Measurements from ENCODE around the gene HOXA5.

The HOXA5 gene

GRCh38 chr7:27132978-27133377 is 10.5 kb downstream of the HOXA5 start:
- no peak for DNase-seq

- no peak for DNase-seq
Observed at GRCh38 chr7:27132214-27132613, 11.3 kb downstream of the HOXA5 start.

- no peak for DNase-seq
Observed at GRCh38 chr7:27131390-27131819, 12.1 kb downstream of the HOXA5 start.

GRCh38 chr7:27130540-27131389 is 12.7 kb downstream of the HOXA5 start, which contains the start of gene HOXA4:
TSS of gene HOXA4 (minus strand) at chr7:27130757. CDS start at chr7:27130733, 24 bp downstream.
- DNase-seq = peak; percentile 83 to 94 (median 87)

- peak in 2 of 4 experiments; percentile 17 to 53 for DNase-seq
Observed at GRCh38 chr7:27129729-27130539, 13.5 kb downstream of the HOXA5 start.

- no peak for DNase-seq
Observed at GRCh38 chr7:27128776-27129728, 14.4 kb downstream of the HOXA5 start.

- no peak for DNase-seq
Observed at GRCh38 chr7:27128034-27128433, 15.4 kb downstream of the HOXA5 start.

- no peak for DNase-seq
Observed at GRCh38 chr7:27126596-27127327, 16.7 kb downstream of the HOXA5 start.

- DNase-seq = no peak
Observed at GRCh38 chr7:27125986-27126394, 17.5 kb downstream of the HOXA5 start.

- DNase-seq = no peak
Observed at GRCh38 chr7:27124902-27125689, 18.4 kb downstream of the HOXA5 start.

GRCh38 chr7:27124096-27124901 is 19.2 kb downstream of the HOXA5 start:
- DNase-seq = no peak

GRCh38 chr7:27123477-27124053 is 19.9 kb downstream of the HOXA5 start:
- DNase-seq = no peak

- no peak for DNase-seq
Observed at GRCh38 chr7:27123007-27123476, 20.4 kb downstream of the HOXA5 start.

- no peak for DNase-seq
Observed at GRCh38 chr7:27122077-27122910, 21.2 kb downstream of the HOXA5 start.

- no peak for DNase-seq
Observed at GRCh38 chr7:27121684-27122076, 21.8 kb downstream of the HOXA5 start.

- no peak for DNase-seq
Observed at GRCh38 chr7:27119412-27119911, 24.0 kb downstream of the HOXA5 start.

GRCh38 chr7:27118580-27118979 is 24.9 kb downstream of the HOXA5 start:
- DNase-seq = no peak

GRCh38 chr7:27117887-27118491 is 25.5 kb downstream of the HOXA5 start:
- no peak for DNase-seq

All from suppressor macrophage (primary cell).